Heart left ventricle (tissue), 13 donors: Measurements from ENCODE around the gene IFIT2.

Experiments
- CTCF ChIP-seq, 12 donors: fragments of 200-600 bp; sonication (generic) in 4 of 12; IDR thresholded peaks; one replicate each; pipeline versions ENCODE4 v1.5.0 to v1.8.0; 2018 to 2022; ENCODE audit warnings: antibody characterized with exemption in 12 of 12, mild to moderate bottlenecking in 5 of 12
- POLR2A ChIP-seq, 2 donors: fragments of 450-650 bp; IDR thresholded peaks; one replicate each; pipeline ENCODE4 v1.6.1; 2017; ENCODE audit warnings: antibody characterized with exemption in 2 of 2, mild to moderate bottlenecking in 2 of 2, moderate library complexity in 2 of 2
- donor health status: ischemic (EF 13 %, LVEDD 7.1; RV severe dilation, severe dysfunction).
- donor health status: DM: no; HTN: yes; CAD: no.
- donor health status: DM: no; HTN: no; CAD: no.
- donor health status: ischemic (EF 25% LVEDD 6.9; RV normal size, moderate dysfunction).
- donor health status: ischemic (EF 25% LVEDD 5.7; RV mildly dilated, moderate dysfunction).
- donor health status: ischemic (EF 35%, LVEDD 5.7; RV mildly dilated, moderate dysfunction).
- donor health status: nonischemic (EF 11% LVEDD 7.7; RV severe dilation, severe dysfunction).
- donor health status: DM: yes; HTN: yes; CAD: no.
- donor health status: PGD.
- donor health status: ischemic (EF 29% LVEDD 5.4; RV normal size, mild dysfunction).
- donor health status: nonischemic (EF 23%, LVEDD 6.1; RV moderate dilation, normal function).

- TF ChIP-seq POLR2A (IDR thresholded peaks at IDR 0.05), result no peak
- no peak for TF ChIP-seq CTCF (IDR thresholded peaks at IDR 0.05)
These were observed 38.3 kb upstream of the IFIT2 start for GRCh38 chr10:89263531-89263930.
